HCT116 (cell line): ENCODE data around the gene CGN.

ENCODE experiments used
- CTCF ChIP-seq, 3 experiments: fragments of 200-600 bp in 1 of 3; sonication (generic) in 1 of 3; IDR thresholded peaks in 2 of 3; conservative IDR thresholded peaks in 1 of 3; 2 replicates each; pipeline ENCODE4 v1.5.1; 2012 to 2017; ENCODE audit warnings: low read depth in 2 of 3, low read length in 2 of 3, antibody characterized with exemption in 1 of 3, borderline replicate concordance in 1 of 3, control low read depth in 1 of 3, mild to moderate bottlenecking in 1 of 3, mixed read lengths in 1 of 3, mixed run types in 1 of 3, moderate library complexity in 1 of 3; ENCODE audit not compliant: insufficient read depth in 1 of 3
- EGR1 ChIP-seq: IDR thresholded peaks from 2 replicates; pipeline ENCODE4 v1.6.1; 2012; ENCODE audit warnings: low read depth
- EZH2 ChIP-seq: fragments of 200-600 bp; sonication (generic); IDR thresholded peaks from 2 replicates; pipeline ENCODE4 v1.6.1; 2017; ENCODE audit warnings: antibody characterized with exemption, mixed run types
- EZH2phosphoT487 ChIP-seq: fragments of 200-600 bp; IDR thresholded peaks from 2 replicates; pipeline ENCODE4 v1.6.1; 2018; ENCODE audit warnings: antibody characterized with exemption, borderline replicate concordance
- FOSL1 ChIP-seq: IDR thresholded peaks from 2 replicates; pipeline ENCODE4 v1.6.1; 2012; ENCODE audit warnings: low read depth
- JUND ChIP-seq: IDR thresholded peaks from 2 replicates; pipeline ENCODE4 v1.6.1; 2012
- POLR2A ChIP-seq: IDR thresholded peaks from 2 replicates; pipeline ENCODE4 v1.7.0; 2011; ENCODE audit warnings: borderline replicate concordance; ENCODE audit not compliant: insufficient read depth, insufficient read length; ENCODE audit errors: extremely low read depth
- POLR2AphosphoS5 ChIP-seq: IDR thresholded peaks from 2 replicates; pipeline ENCODE4 v1.6.1; 2011; ENCODE audit warnings: mild to moderate bottlenecking, low read depth, low read length, moderate library complexity
- RAD21 ChIP-seq: IDR thresholded peaks from 2 replicates; pipeline ENCODE4 v1.6.1; 2012; ENCODE audit warnings: low read depth, mild to moderate bottlenecking
- REST ChIP-seq: IDR thresholded peaks from 2 replicates; pipeline ENCODE4 v1.6.1; 2012; ENCODE audit warnings: low read depth
- SIN3A ChIP-seq: IDR thresholded peaks from 2 replicates; pipeline ENCODE4 v1.6.1; 2012; ENCODE audit warnings: low read depth
- ZBTB33 ChIP-seq: IDR thresholded peaks from 2 replicates; pipeline ENCODE4 v1.6.1; 2011; ENCODE audit warnings: mild to moderate bottlenecking, low read length, moderate library complexity; ENCODE audit not compliant: insufficient replicate concordance; ENCODE audit errors: extremely low read depth

- TF ChIP-seq POLR2A (no peak), CTCF (IDR thresholded peaks at IDR 0.05 in 2 of 3, conservative IDR thresholded peaks at IDR 0.05 in 1 of 3; ENCODE audit: borderline replicate concordance in 1 of 3, insufficient read depth in 1 of 3, low read depth in 2 of 3, low read length in 2 of 3) (no peak), ZBTB33 (no peak), POLR2AphosphoS5 (no peak), REST (no peak), EZH2 (no peak), FOSL1 (no peak), EZH2phosphoT487 (no peak), JUND (no peak), SIN3A (no peak), RAD21 (no peak), EGR1 (no peak)
Measured at GRCh38 chr1:151541752-151542151, 30.6 kb downstream of the CGN start.
